H1 (cell line): ENCODE results near the gene FHAD1. TPM values are rescaled to one million over a fixed set of nuclear protein-coding genes. Genes with fewer than 3 reads are reported as not detected.

ENCODE experiments used
- CTCF ChIA-PET: fragments of 300-600 bp; sonication (Branson Sonifier 250); formaldehyde crosslinking; loops from one replicate; lab custom pipeline; 2021; ENCODE audit not compliant: partially characterized antibody; lab: Charles Lee
- POLR2A ChIA-PET: fragments of 300-600 bp; sonication (Branson Sonifier 250); formaldehyde crosslinking; loops from one replicate; lab custom pipeline; 2021; ENCODE audit warnings: inconsistent platforms; ENCODE audit not compliant: partially characterized antibody; lab: Charles Lee
- DNase-seq, 2 experiments: peaks; one replicate each; pipeline versions ENCODE4 v3.0.0 to v3.0.0-alpha.2; 2010 to 2022; ENCODE audit warnings: low spot score in 2 of 2, low read depth in 1 of 2, mixed read lengths in 1 of 2
- FAIRE-seq: peaks from 2 replicates; lab custom pipeline; 2011; peaks lifted over from hg19 to GRCh38; lab: Jason Lieb, UNC
- H2AFZ ChIP-seq: 2 replicates; pipeline ENCODE4 v1.8.1; 2012; ENCODE audit warnings: low read length, inconsistent platforms
- H2AK5ac ChIP-seq: 2 replicates; pipeline ENCODE4 v1.6.1; 2013; ENCODE audit warnings: low read depth, low read length
- H2BK120ac ChIP-seq: replicated peaks from 2 replicates; pipeline ENCODE3; 2013; ENCODE audit warnings: low read depth, low read length, inconsistent platforms
- H2BK12ac ChIP-seq: 2 replicates; pipeline ENCODE4 v1.6.1; 2013; ENCODE audit warnings: low read depth, low read length
- H2BK15ac ChIP-seq: 2 replicates; pipeline ENCODE4 v1.6.1; 2013; ENCODE audit warnings: low read length
- H2BK20ac ChIP-seq: 2 replicates; pipeline ENCODE4 v1.6.1; 2013; ENCODE audit warnings: low read length
- H2BK5ac ChIP-seq: 2 replicates; pipeline ENCODE4 v1.6.1; 2013; ENCODE audit warnings: low read depth, low read length
- H3K14ac ChIP-seq: 2 replicates; pipeline ENCODE4 v1.6.1; 2013; ENCODE audit warnings: inconsistent platforms; ENCODE audit not compliant: insufficient read length
- H3K18ac ChIP-seq: 2 replicates; pipeline ENCODE4 v1.6.1; 2013; ENCODE audit warnings: low read length; ENCODE audit errors: extremely low read depth
- H3K23ac ChIP-seq: 2 replicates; pipeline ENCODE4 v1.6.1; 2013; ENCODE audit warnings: inconsistent platforms; ENCODE audit not compliant: insufficient read length
- H3K23me2 ChIP-seq: 2 replicates; pipeline ENCODE4 v1.6.1; 2013; ENCODE audit warnings: low read depth, low read length
- H3K27ac ChIP-seq: 2 replicates; pipeline ENCODE4 v1.6.1; 2011; ENCODE audit warnings: low read depth, low read length, inconsistent platforms
- H3K27me3 ChIP-seq, 4 experiments: replicated peaks in 1 of 4; 1 replicate in 1 of 4; 2 replicates in 3 of 4; pipeline versions ENCODE4 v1.6.1 to v1.8.1; 2011 to 2013; ENCODE audit warnings: low read length in 3 of 4, mild to moderate bottlenecking in 3 of 4, inconsistent platforms in 2 of 4, mixed read lengths in 2 of 4, moderate library complexity in 1 of 4; ENCODE audit not compliant: control insufficient read depth in 3 of 4, insufficient read depth in 3 of 4; ENCODE audit errors: extremely low read depth in 1 of 4
- H3K36me3 ChIP-seq, 4 experiments: 2 replicates each; pipeline versions ENCODE4 v1.6.1 to v1.8.1; 2011 to 2013; ENCODE audit warnings: mild to moderate bottlenecking in 4 of 4, low read length in 3 of 4, moderate library complexity in 2 of 4, control low read depth in 1 of 4, inconsistent platforms in 1 of 4; ENCODE audit not compliant: insufficient read depth in 4 of 4, control insufficient read depth in 2 of 4
- H3K4ac ChIP-seq: replicated peaks from 2 replicates; pipeline ENCODE3; 2013; ENCODE audit warnings: low read length, low read depth, mixed read lengths, inconsistent platforms; ENCODE audit not compliant: insufficient read length
- H3K4me1 ChIP-seq, 4 experiments: replicated peaks in 1 of 4; 1 replicate in 1 of 4; 2 replicates in 3 of 4; pipeline versions ENCODE4 v1.6.1 to v1.8.1; 2011 to 2013; ENCODE audit warnings: low read length in 3 of 4, inconsistent platforms in 2 of 4, mixed read lengths in 1 of 4; ENCODE audit not compliant: insufficient read depth in 4 of 4, control insufficient read depth in 3 of 4
- H3K4me2 ChIP-seq, 2 experiments: 2 replicates each; pipeline versions ENCODE4 v1.6.1 to v1.8.1; 2011 to 2013; ENCODE audit warnings: low read depth in 2 of 2, low read length in 2 of 2, control low read depth in 1 of 2, inconsistent platforms in 1 of 2, mild to moderate bottlenecking in 1 of 2; ENCODE audit not compliant: insufficient read depth in 1 of 2
- H3K4me3 ChIP-seq, 4 experiments: fragments of 200-600, 300-600 bp in 1 of 4; sonication (generic), shearing (Covaris generic), sonication (Bioruptor Twin) in 1 of 4; 2 replicates each; pipeline versions ENCODE4 v1.5.1 to v1.8.1; 2011 to 2016; ENCODE audit warnings: low read length in 4 of 4, low read depth in 3 of 4, control low read depth in 2 of 4, inconsistent platforms in 2 of 4, mild to moderate bottlenecking in 2 of 4, mixed read lengths in 1 of 4, moderate library complexity in 1 of 4; ENCODE audit not compliant: insufficient read depth in 2 of 4; ENCODE audit errors: extremely low read depth in 1 of 4
- H3K56ac ChIP-seq: replicated peaks from 2 replicates; pipeline ENCODE3; 2013; ENCODE audit warnings: low read depth, mild to moderate bottlenecking, mixed read lengths, low read length, inconsistent platforms; ENCODE audit not compliant: insufficient read length
- H3K79me1 ChIP-seq: 2 replicates; pipeline ENCODE4 v1.6.1; 2013; ENCODE audit warnings: low read depth, low read length, control low read depth
- H3K79me2 ChIP-seq, 2 experiments: 2 replicates each; pipeline versions ENCODE4 v1.6.1 to v1.8.1; 2012 to 2013; ENCODE audit warnings: low read length in 2 of 2, mild to moderate bottlenecking in 2 of 2, inconsistent platforms in 1 of 2; ENCODE audit not compliant: insufficient read depth in 2 of 2, control insufficient read depth in 1 of 2
- H3K9ac ChIP-seq, 4 experiments: replicated peaks in 1 of 4; 1 replicate in 1 of 4; 2 replicates in 3 of 4; pipeline versions ENCODE4 v1.6.1 to v1.8.1; 2011 to 2013; ENCODE audit warnings: low read depth in 3 of 4, low read length in 3 of 4, control low read depth in 2 of 4, mild to moderate bottlenecking in 2 of 4, moderate library complexity in 2 of 4, inconsistent platforms in 1 of 4; ENCODE audit errors: extremely low read depth in 1 of 4
- H3K9me3 ChIP-seq, 2 experiments: 2 replicates each; pipeline versions ENCODE4 v1.6.1 to v1.8.1; 2012 to 2013; ENCODE audit warnings: mild to moderate bottlenecking in 2 of 2, moderate library complexity in 2 of 2, control low read depth in 1 of 2, inconsistent platforms in 1 of 2, low read depth in 1 of 2, low read length in 1 of 2, mixed read lengths in 1 of 2; ENCODE audit not compliant: insufficient read depth in 2 of 2
- H4K20me1 ChIP-seq, 2 experiments: replicated peaks in 1 of 2; 2 replicates each; pipeline versions ENCODE3 to v1.8.1; 2011 to 2013; ENCODE audit warnings: inconsistent platforms in 2 of 2, low read length in 2 of 2, mild to moderate bottlenecking in 1 of 2; ENCODE audit not compliant: insufficient read depth in 2 of 2, control insufficient read depth in 1 of 2
- H4K5ac ChIP-seq: 2 replicates; pipeline ENCODE4 v1.6.1; 2013; ENCODE audit warnings: low read length, low read depth, mixed read lengths, inconsistent platforms; ENCODE audit not compliant: insufficient read length
- H4K8ac ChIP-seq: 2 replicates; pipeline ENCODE4 v1.8.0; 2013; ENCODE audit warnings: mild to moderate bottlenecking, moderate library complexity, low read length, inconsistent platforms; ENCODE audit not compliant: insufficient read depth; ENCODE audit errors: extremely low read depth
- H4K91ac ChIP-seq: replicated peaks from 2 replicates; pipeline ENCODE3; 2013; ENCODE audit warnings: low read length, mixed read lengths, inconsistent platforms; ENCODE audit not compliant: insufficient read length
- CEBPB ChIP-seq: IDR thresholded peaks from 2 replicates; pipeline ENCODE4 v1.6.1; 2012; ENCODE audit warnings: low read depth, low read length
- CTBP2 ChIP-seq: IDR thresholded peaks from 2 replicates; pipeline ENCODE4 v1.7.0; 2011; ENCODE audit warnings: borderline replicate concordance, mild to moderate bottlenecking, moderate library complexity, mixed read lengths, low read length; ENCODE audit not compliant: insufficient read depth, insufficient read length
- POLR2AphosphoS5 ChIP-seq: IDR thresholded peaks from 2 replicates; pipeline ENCODE4 v1.6.1; 2011; ENCODE audit warnings: low read depth, low read length
- SIRT6 ChIP-seq: IDR thresholded peaks from one replicate; pipeline ENCODE4 v1.7.1; 2012; ENCODE audit warnings: low read length, inconsistent platforms
- TAF1 ChIP-seq: IDR thresholded peaks from 2 replicates; pipeline ENCODE4 v1.6.1; 2011; ENCODE audit warnings: mild to moderate bottlenecking, low read depth, low read length
- WGBS, 2 experiments: shearing (Covaris generic) in 1 of 2; methylation state at CpG; one replicate each; pipeline versions ENCODE4 v1.1.6 to v1.1.7; 2013 to 2015; ENCODE audit warnings: low lambda C conversion rate in 2 of 2, mixed read lengths in 2 of 2, inconsistent platforms in 1 of 2, low coverage in 1 of 2, missing lambda C conversion rate in 1 of 2; ENCODE audit not compliant: insufficient replicate concordance in 2 of 2, insufficient coverage in 1 of 2, insufficient read length in 1 of 2; ENCODE audit errors: extremely low coverage in 1 of 2, missing lambda C conversion rate in 1 of 2; 5-methylcytosine and 5-hydroxymethylcytosine counted together
- polyA plus RNA-seq, 7 experiments: library from polyadenylated mRNA; depleted of rRNA in 3 of 7; stranded (reverse) in 5 of 7; unstranded in 2 of 7; fragments of >200 nt in 5 of 7; fragments of 200-250 nt in 2 of 7; gene quantifications; 1 replicate in 5 of 7; 2 replicates in 1 of 7; 4 replicates in 1 of 7; pipeline versions ENCODE4 v1.2.1 to v1.2.3, GENCODE V29; 2011 to 2013; ENCODE audit warnings: missing spikeins in 2 of 7, mixed read lengths in 2 of 7
- total RNA-seq: library from RNA; stranded (reverse); fragmentation: NEBNext Ultra II Directional; extraction: Animal tissue kit (Norgen Biotek cat#: 25700); gene quantifications from 2 replicates; pipeline ENCODE4 v1.2.1, GENCODE V29; 2021

Gene FHAD1
- total and polyA plus RNA-seq, 2 of the 8 experiments (the other 6 are each of a cell fraction or from before 2014, with no cell fraction given) = 0.39 to 0.69 TPM

GRCh38 chr1:15370781-15371520 lies 123.9 kb downstream of the FHAD1 start:
- no peak overlapping the region for H2BK5ac ChIP-seq
- FAIRE-seq = no peak
- H2BK15ac ChIP-seq = no peak overlapping the region
- no peak overlapping the region for H4K5ac ChIP-seq
- H3K79me2 ChIP-seq = no peaks in the 10 kb centered on the region
- POLR2A ChIA-PET = no interaction called here
- H3K23me2 ChIP-seq = no peaks in the 10 kb centered on the region
- H4K91ac ChIP-seq = no peak overlapping the region
- no peak overlapping the region for H3K23ac ChIP-seq
- CTCF ChIA-PET = interaction anchor here (1.0 to 4.7 kb wide), 2 partner anchors 47 to 61 kb away, joined by 3 to 18 read pairs; no protein-coding TSS in a partner anchor
- no peaks in the 10 kb centered on the region for H3K9me3 ChIP-seq
- H3K79me1 ChIP-seq = no peaks in the 10 kb centered on the region
- no peak overlapping the region for H2BK120ac ChIP-seq
- H3K27me3 ChIP-seq = no peaks in the 10 kb centered on the region
- H3K56ac ChIP-seq = no peak overlapping the region
- TF ChIP-seq TAF1 (no peak), CTBP2 (no peak), SIRT6 (no peak), CEBPB (no peak), POLR2AphosphoS5 (no peak)
- TF ChIP-seq, all 59 proteins: peak for 0
- H3K4me2 ChIP-seq = no peak overlapping the region
- H3K18ac ChIP-seq = no peak overlapping the region
- no peak overlapping the region for H3K4ac ChIP-seq
- H4K20me1 ChIP-seq = no peaks in the 10 kb centered on the region
- no peak overlapping the region for H2BK20ac ChIP-seq
- H3K9ac ChIP-seq = no peak overlapping the region
- no peak overlapping the region for H3K4me3 ChIP-seq
- no peaks in the 10 kb centered on the region; a peak in 2 of 7 replicates for H3K4me1 ChIP-seq
- H3K36me3 ChIP-seq = no peaks in the 10 kb centered on the region
- no peak overlapping the region for H2BK12ac ChIP-seq
- no peak overlapping the region for H2AFZ ChIP-seq
- DNase-seq = no peak
- no peak overlapping the region for H3K14ac ChIP-seq
- no peak overlapping the region for H4K8ac ChIP-seq
- no peak overlapping the region for H2AK5ac ChIP-seq
- H3K27ac ChIP-seq = no peak overlapping the region
- 93 to 100% methylated on average over 1 to 16 of the region's 16 CpGs for WGBS, 2 experiments
